ENCODE data around the gene ASPG. TPM values are rescaled to one million over a fixed set of nuclear protein-coding genes. Genes with fewer than 3 reads are reported as not detected.

Gene ASPG
- total RNA-seq, 6 donors from 2014 or later: 5.2 to 14.7 (median 12.5) TPM; not detected in 1

- no peak for TF ChIP-seq POLR2A (IDR thresholded peaks at IDR 0.05)
- TF ChIP-seq CTCF (IDR thresholded peaks at IDR 0.05): no peak
- TF ChIP-seq POLR2AphosphoS5 (IDR thresholded peaks at IDR 0.05): no peak
- no peak for TF ChIP-seq EP300 (IDR thresholded peaks at IDR 0.05)
- DNase-seq: peak in 1 of 2 donors; percentile 90
- H3K4me3 ChIP-seq: peak within 1 kb of the TSS; percentile 19 to 71 (median 50)
Measured at GRCh38 chr14:104138098-104138717, 52.7 kb downstream of the ASPG start, which contains the start of gene KIF26A. TSS of gene KIF26A (plus strand) at chr14:104138587. CDS start at chr14:104138723, 136 bp downstream.

GRCh38 chr14:104138718-104139459 lies 53.4 kb downstream of the ASPG start:
- peaks cover 0 to 47% (median 23%) of the 10 kb centered on the region in 4 donors for H3K27me3 ChIP-seq
- no peaks in the 10 kb centered on the region for H3K36me3 ChIP-seq
- ATAC-seq (ENCODE audit: low FRiP score in 2 of 2) (no peak), DNase-seq (peak in 1 of 2 donors; percentile 86)
- peaks cover 34 to 53% (median 44%) of the 10 kb centered on the region in 4 donors for H3K4me1 ChIP-seq
- WGBS, 2 donors: 4 to 5% methylated on average over 30 to 44 of the region's 73 CpGs
- H3K27ac ChIP-seq: peak overlapping the region in 1 of 4 donors; percentile 64
- peak overlapping the region; percentile 19 to 71 (median 50) for H3K4me3 ChIP-seq
- TF ChIP-seq CTCF (IDR thresholded peaks at IDR 0.05): peak in 1 of 6 experiments; percentile 22
- no peak for TF ChIP-seq EP300 (IDR thresholded peaks at IDR 0.05)
- H3K9me3 ChIP-seq: no peaks in the 10 kb centered on the region

More at GRCh38 chr14:104138098-104138717, 52.7 kb downstream of the ASPG start, which contains the start of gene KIF26A:
- H3K36me3 ChIP-seq: no peaks in the 10 kb centered on the region
- WGBS, 2 donors: 5 to 20% methylated on average over 1 to 23 of the region's 77 CpGs
- H3K27me3 ChIP-seq: peaks cover 0 to 47% (median 23%) of the 10 kb centered on the region in 4 donors
- ATAC-seq (ENCODE audit: low FRiP score in 2 of 2): peak in 1 of 2 donors; percentile 12
- H3K27ac ChIP-seq: peak within 1 kb of the TSS in 2 of 4 donors; percentile 61 to 64
- no peaks in the 10 kb centered on the region for H3K9me3 ChIP-seq
- peaks cover 34 to 53% (median 44%) of the 10 kb centered on the region in 4 donors for H3K4me1 ChIP-seq

GRCh38 chr14:104139460-104140212 lies 54.1 kb downstream of the ASPG start:
- H3K9me3 ChIP-seq: no peaks in the 10 kb centered on the region
- H3K27me3 ChIP-seq: peaks cover 0 to 46% (median 23%) of the 10 kb centered on the region in 4 donors
- TF ChIP-seq CTCF (IDR thresholded peaks at IDR 0.05): no peak
- TF ChIP-seq POLR2A (IDR thresholded peaks at IDR 0.05): no peak
- TF ChIP-seq EP300 (IDR thresholded peaks at IDR 0.05): no peak
- no peak for TF ChIP-seq POLR2AphosphoS5 (IDR thresholded peaks at IDR 0.05)
- 40 to 54% methylated on average over 1 to 14 of the region's 14 CpGs for WGBS, 2 donors
- H3K4me1 ChIP-seq: peaks cover 34 to 53% (median 44%) of the 10 kb centered on the region in 4 donors
- H3K27ac ChIP-seq: no peak overlapping the region
- ATAC-seq (ENCODE audit: low FRiP score in 2 of 2): no peak
- DNase-seq: peak in 1 of 2 donors; percentile 55
- peak overlapping the region in 3 of 4 donors; percentile 47 to 71 (median 53) for H3K4me3 ChIP-seq
- H3K36me3 ChIP-seq: no peaks in the 10 kb centered on the region

- Histone ChIP-seq H3K4me1 (peaks cover 34 to 52% (median 43%) of the 10 kb centered on the region in 4 donors), H3K27ac (no peak overlapping the region), H3K36me3 (no peaks in the 10 kb centered on the region), H3K4me3 (peak overlapping the region in 2 of 4 donors; percentile 47 to 71), H3K27me3 (peaks cover 0 to 41% (median 20%) of the 10 kb centered on the region in 4 donors), H3K9me3 (no peaks in the 10 kb centered on the region)
- TF ChIP-seq POLR2AphosphoS5 (IDR thresholded peaks at IDR 0.05) (no peak), EP300 (IDR thresholded peaks at IDR 0.05) (no peak), CTCF (IDR thresholded peaks at IDR 0.05) (no peak), POLR2A (IDR thresholded peaks at IDR 0.05) (no peak)
- DNase-seq (peak in 1 of 2 donors; percentile 47), ATAC-seq (ENCODE audit: low FRiP score in 2 of 2) (no peak)
- WGBS, 2 donors: 55% methylated on average over 6 of the region's 6 CpGs; no CpG with 5 or more reads in 1 of the 2 donors
Measured at GRCh38 chr14:104140213-104140462, 54.6 kb downstream of the ASPG start.

Measured in upper lobe of left lung (tissue), 6 donors.